Measurements from ENCODE around the gene MX1.

GRCh38 chr21:41431788-41432548, 5.9 kb downstream of the MX1 start:
- no peak for TF ChIP-seq POLR2A (IDR thresholded peaks at IDR 0.05; ENCODE audit: low read depth, low read length)
- no peak for TF ChIP-seq EZH2 (IDR thresholded peaks at IDR 0.05; ENCODE audit: borderline replicate concordance, low read depth, low read length, severe bottlenecking)

Measured in endothelial cell of umbilical vein (primary cell).